GM12878 (cell line): ENCODE results near the gene WDFY4.

Source experiments
- BMI1 ChIP-seq: fragments of 450-650 bp; IDR thresholded peaks from 2 replicates; pipeline ENCODE4 v1.6.1; 2016; ENCODE audit warnings: mild to moderate bottlenecking, moderate library complexity, borderline replicate concordance
- CREM ChIP-seq: IDR thresholded peaks from 2 replicates; pipeline ENCODE4 v1.6.1; 2014; ENCODE audit warnings: antibody characterized with exemption, low read depth
- E2F8 ChIP-seq: fragments of 450-650 bp; IDR thresholded peaks from 2 replicates; pipeline ENCODE4 v1.6.1; 2018; ENCODE audit warnings: mild to moderate bottlenecking, low read depth, moderate library complexity; ENCODE audit not compliant: partially characterized antibody
- EP300 ChIP-seq, 2 experiments: fragments of 150-350 bp in 1 of 2; IDR thresholded peaks; 2 replicates each; pipeline ENCODE4 v1.6.1; 2011 to 2012; ENCODE audit warnings: low read depth in 2 of 2, low read length in 2 of 2, borderline replicate concordance in 1 of 2, improper control_type of control experiment in 1 of 2, inconsistent platforms in 1 of 2; ENCODE audit not compliant: control insufficient read depth in 1 of 2
- ESRRA ChIP-seq: IDR thresholded peaks from 2 replicates; pipeline ENCODE4 v1.6.1; 2012; ENCODE audit warnings: mild to moderate bottlenecking, low read length, improper control_type of control experiment
- EZH2 ChIP-seq: IDR thresholded peaks from 2 replicates; pipeline ENCODE4 v1.6.1; 2012; ENCODE audit warnings: low read depth, mild to moderate bottlenecking, control low read depth, inconsistent platforms, low read length, borderline replicate concordance; ENCODE audit not compliant: control insufficient read depth
- MYC ChIP-seq: IDR thresholded peaks from 2 replicates; pipeline ENCODE4 v1.6.1; 2011; ENCODE audit warnings: mild to moderate bottlenecking, low read length, moderate library complexity, inconsistent platforms; ENCODE audit not compliant: insufficient read depth, insufficient replicate concordance, insufficient read length, severe bottlenecking
- POLR2A ChIP-seq: IDR thresholded peaks from 2 replicates; pipeline ENCODE4 v1.6.1; 2011; ENCODE audit warnings: low read depth, mild to moderate bottlenecking, low read length
- ZBTB4 ChIP-seq: fragments of 450-650 bp; formaldehyde crosslinking; IDR thresholded peaks from 2 replicates; pipeline ENCODE4 v1.4.0; 2022; ENCODE audit warnings: mild to moderate bottlenecking, moderate library complexity
- ZNF24 ChIP-seq: fragments of 450-650 bp; IDR thresholded peaks from 2 replicates; pipeline ENCODE4 v1.6.1; 2017; ENCODE audit warnings: antibody characterized with exemption, mild to moderate bottlenecking
- TF ChIP-seq, protein P1 (sequence below): fragments of 450-650 bp; IDR thresholded peaks from 2 replicates; pipeline ENCODE4 v1.6.1; 2017; ENCODE audit warnings: mild to moderate bottlenecking
- TF ChIP-seq, protein P2 (sequence below), 3 experiments: IDR thresholded peaks in 2 of 3; conservative IDR thresholded peaks in 1 of 3; 2 replicates each; pipeline ENCODE4 v1.5.1; 2011; ENCODE audit warnings: low read depth in 3 of 3, low read length in 3 of 3, mild to moderate bottlenecking in 3 of 3, control low read depth in 2 of 3, moderate library complexity in 2 of 3, inconsistent platforms in 1 of 3, mixed read lengths in 1 of 3; ENCODE audit not compliant: control insufficient read depth in 2 of 3, insufficient read depth in 1 of 3; ENCODE audit errors: extremely low read depth in 1 of 3
- TF ChIP-seq, protein P3 (sequence below): fragments of 450-650 bp; formaldehyde crosslinking; IDR thresholded peaks from 2 replicates; pipeline ENCODE4 v1.5.0; 2022; ENCODE audit warnings: mild to moderate bottlenecking, missing genetic modification characterization
- TF ChIP-seq, protein P4 (sequence below): IDR thresholded peaks from 2 replicates; pipeline ENCODE4 v1.6.1; 2012; ENCODE audit warnings: mild to moderate bottlenecking, low read depth, low read length

DNA sequence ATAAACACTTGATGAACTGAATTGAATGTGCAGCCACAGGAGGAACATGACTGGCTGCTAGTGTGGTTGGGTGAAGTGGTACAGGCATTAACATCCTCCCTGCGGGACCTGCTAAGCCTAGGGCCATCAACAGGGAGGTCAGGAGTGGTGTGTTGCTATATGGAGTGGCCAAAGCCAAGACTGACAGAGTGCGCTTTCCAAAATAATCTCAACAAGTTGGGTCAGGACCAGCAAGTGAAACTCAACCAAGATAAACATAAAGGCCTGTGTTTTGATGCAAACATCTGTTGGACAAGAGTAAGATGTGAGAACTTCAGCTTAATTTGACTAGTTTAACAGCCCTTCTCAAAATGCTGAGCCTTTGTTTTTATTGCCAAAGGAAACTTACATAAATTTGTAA is 97.7 kb downstream of the WDFY4 start:
- TF ChIP-seq, protein P1, sequence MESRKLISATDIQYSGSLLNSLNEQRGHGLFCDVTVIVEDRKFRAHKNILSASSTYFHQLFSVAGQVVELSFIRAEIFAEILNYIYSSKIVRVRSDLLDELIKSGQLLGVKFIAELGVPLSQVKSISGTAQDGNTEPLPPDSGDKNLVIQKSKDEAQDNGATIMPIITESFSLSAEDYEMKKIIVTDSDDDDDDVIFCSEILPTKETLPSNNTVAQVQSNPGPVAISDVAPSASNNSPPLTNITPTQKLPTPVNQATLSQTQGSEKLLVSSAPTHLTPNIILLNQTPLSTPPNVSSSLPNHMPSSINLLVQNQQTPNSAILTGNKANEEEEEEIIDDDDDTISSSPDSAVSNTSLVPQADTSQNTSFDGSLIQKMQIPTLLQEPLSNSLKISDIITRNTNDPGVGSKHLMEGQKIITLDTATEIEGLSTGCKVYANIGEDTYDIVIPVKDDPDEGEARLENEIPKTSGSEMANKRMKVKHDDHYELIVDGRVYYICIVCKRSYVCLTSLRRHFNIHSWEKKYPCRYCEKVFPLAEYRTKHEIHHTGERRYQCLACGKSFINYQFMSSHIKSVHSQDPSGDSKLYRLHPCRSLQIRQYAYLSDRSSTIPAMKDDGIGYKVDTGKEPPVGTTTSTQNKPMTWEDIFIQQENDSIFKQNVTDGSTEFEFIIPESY: no peak
- no peak for TF ChIP-seq E2F8
- TF ChIP-seq, protein P2, sequence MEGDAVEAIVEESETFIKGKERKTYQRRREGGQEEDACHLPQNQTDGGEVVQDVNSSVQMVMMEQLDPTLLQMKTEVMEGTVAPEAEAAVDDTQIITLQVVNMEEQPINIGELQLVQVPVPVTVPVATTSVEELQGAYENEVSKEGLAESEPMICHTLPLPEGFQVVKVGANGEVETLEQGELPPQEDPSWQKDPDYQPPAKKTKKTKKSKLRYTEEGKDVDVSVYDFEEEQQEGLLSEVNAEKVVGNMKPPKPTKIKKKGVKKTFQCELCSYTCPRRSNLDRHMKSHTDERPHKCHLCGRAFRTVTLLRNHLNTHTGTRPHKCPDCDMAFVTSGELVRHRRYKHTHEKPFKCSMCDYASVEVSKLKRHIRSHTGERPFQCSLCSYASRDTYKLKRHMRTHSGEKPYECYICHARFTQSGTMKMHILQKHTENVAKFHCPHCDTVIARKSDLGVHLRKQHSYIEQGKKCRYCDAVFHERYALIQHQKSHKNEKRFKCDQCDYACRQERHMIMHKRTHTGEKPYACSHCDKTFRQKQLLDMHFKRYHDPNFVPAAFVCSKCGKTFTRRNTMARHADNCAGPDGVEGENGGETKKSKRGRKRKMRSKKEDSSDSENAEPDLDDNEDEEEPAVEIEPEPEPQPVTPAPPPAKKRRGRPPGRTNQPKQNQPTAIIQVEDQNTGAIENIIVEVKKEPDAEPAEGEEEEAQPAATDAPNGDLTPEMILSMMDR (IDR thresholded peaks at IDR 0.05 in 2 of 3, conservative IDR thresholded peaks at IDR 0.05 in 1 of 3; ENCODE audit: control insufficient read depth in 2 of 3, extremely low read depth in 1 of 3, insufficient read depth in 1 of 3, low read depth in 3 of 3, low read length in 3 of 3): no peak
- no peak for TF ChIP-seq POLR2A
- TF ChIP-seq MYC: no peak
- no peak for TF ChIP-seq EP300 (IDR thresholded peaks at IDR 0.05; ENCODE audit: borderline replicate concordance in 1 of 2, control insufficient read depth in 1 of 2, low read depth in 2 of 2, low read length in 2 of 2)
- TF ChIP-seq ZNF24: no peak
- no peak for TF ChIP-seq ZBTB4 (CRISPR knock-in tag)
- TF ChIP-seq, protein P3, sequence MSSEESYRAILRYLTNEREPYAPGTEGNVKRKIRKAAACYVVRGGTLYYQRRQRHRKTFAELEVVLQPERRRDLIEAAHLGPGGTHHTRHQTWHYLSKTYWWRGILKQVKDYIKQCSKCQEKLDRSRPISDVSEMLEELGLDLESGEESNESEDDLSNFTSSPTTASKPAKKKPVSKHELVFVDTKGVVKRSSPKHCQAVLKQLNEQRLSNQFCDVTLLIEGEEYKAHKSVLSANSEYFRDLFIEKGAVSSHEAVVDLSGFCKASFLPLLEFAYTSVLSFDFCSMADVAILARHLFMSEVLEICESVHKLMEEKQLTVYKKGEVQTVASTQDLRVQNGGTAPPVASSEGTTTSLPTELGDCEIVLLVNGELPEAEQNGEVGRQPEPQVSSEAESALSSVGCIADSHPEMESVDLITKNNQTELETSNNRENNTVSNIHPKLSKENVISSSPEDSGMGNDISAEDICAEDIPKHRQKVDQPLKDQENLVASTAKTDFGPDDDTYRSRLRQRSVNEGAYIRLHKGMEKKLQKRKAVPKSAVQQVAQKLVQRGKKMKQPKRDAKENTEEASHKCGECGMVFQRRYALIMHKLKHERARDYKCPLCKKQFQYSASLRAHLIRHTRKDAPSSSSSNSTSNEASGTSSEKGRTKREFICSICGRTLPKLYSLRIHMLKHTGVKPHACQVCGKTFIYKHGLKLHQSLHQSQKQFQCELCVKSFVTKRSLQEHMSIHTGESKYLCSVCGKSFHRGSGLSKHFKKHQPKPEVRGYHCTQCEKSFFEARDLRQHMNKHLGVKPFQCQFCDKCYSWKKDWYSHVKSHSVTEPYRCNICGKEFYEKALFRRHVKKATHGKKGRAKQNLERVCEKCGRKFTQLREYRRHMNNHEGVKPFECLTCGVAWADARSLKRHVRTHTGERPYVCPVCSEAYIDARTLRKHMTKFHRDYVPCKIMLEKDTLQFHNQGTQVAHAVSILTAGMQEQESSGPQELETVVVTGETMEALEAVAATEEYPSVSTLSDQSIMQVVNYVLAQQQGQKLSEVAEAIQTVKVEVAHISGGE (CRISPR knock-in tag): no peak
- TF ChIP-seq CREM: no peak
- TF ChIP-seq EZH2: no peak
- TF ChIP-seq ESRRA: no peak
- TF ChIP-seq, protein P4, sequence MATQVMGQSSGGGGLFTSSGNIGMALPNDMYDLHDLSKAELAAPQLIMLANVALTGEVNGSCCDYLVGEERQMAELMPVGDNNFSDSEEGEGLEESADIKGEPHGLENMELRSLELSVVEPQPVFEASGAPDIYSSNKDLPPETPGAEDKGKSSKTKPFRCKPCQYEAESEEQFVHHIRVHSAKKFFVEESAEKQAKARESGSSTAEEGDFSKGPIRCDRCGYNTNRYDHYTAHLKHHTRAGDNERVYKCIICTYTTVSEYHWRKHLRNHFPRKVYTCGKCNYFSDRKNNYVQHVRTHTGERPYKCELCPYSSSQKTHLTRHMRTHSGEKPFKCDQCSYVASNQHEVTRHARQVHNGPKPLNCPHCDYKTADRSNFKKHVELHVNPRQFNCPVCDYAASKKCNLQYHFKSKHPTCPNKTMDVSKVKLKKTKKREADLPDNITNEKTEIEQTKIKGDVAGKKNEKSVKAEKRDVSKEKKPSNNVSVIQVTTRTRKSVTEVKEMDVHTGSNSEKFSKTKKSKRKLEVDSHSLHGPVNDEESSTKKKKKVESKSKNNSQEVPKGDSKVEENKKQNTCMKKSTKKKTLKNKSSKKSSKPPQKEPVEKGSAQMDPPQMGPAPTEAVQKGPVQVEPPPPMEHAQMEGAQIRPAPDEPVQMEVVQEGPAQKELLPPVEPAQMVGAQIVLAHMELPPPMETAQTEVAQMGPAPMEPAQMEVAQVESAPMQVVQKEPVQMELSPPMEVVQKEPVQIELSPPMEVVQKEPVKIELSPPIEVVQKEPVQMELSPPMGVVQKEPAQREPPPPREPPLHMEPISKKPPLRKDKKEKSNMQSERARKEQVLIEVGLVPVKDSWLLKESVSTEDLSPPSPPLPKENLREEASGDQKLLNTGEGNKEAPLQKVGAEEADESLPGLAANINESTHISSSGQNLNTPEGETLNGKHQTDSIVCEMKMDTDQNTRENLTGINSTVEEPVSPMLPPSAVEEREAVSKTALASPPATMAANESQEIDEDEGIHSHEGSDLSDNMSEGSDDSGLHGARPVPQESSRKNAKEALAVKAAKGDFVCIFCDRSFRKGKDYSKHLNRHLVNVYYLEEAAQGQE: no peak
- no peak for TF ChIP-seq BMI1
